ENCODE data around the gene GRAP2. TPM values are rescaled to one million over a fixed set of nuclear protein-coding genes. Genes with fewer than 3 reads are reported as not detected.

GRAP2 gene
- total and polyA plus RNA-seq, 2 of the 8 experiments (the other 6 are each of a cell fraction or from before 2014, with no cell fraction given), result 0.08 TPM; not detected in 1

GRCh38 chr22:39980596-39980995 lies 79.7 kb downstream of the GRAP2 start (continued):
- no peak for TF ChIP-seq SIN3A (conservative IDR thresholded peaks at IDR 0.05 in 1 of 2, IDR thresholded peaks at IDR 0.05 in 1 of 2; ENCODE audit: low read depth in 1 of 2, low read length in 2 of 2)
- no peak for TF ChIP-seq ASH2L (IDR thresholded peaks at IDR 0.05; ENCODE audit: low read length)
- TF ChIP-seq SUZ12 (IDR thresholded peaks at IDR 0.05; ENCODE audit: low read length), result no peak
- TF ChIP-seq CHD2 (IDR thresholded peaks at IDR 0.05; ENCODE audit: low read length), result no peak
- no peak for TF ChIP-seq POU5F1 (IDR thresholded peaks at IDR 0.05; ENCODE audit: low read depth, low read length)
- no peak for TF ChIP-seq TEAD4 (IDR thresholded peaks at IDR 0.05; ENCODE audit: low read depth, low read length)
- no peak for TF ChIP-seq SP4 (IDR thresholded peaks at IDR 0.05; ENCODE audit: low read length)
- TF ChIP-seq CTBP2 (IDR thresholded peaks at IDR 0.05; ENCODE audit: borderline replicate concordance, insufficient read depth, insufficient read length, low read length), result no peak

Data from H1 (cell line).